BJ (cell line): Measurements from ENCODE around the gene GATB. TPM values are rescaled to one million over a fixed set of nuclear protein-coding genes. Genes with fewer than 3 reads are reported as not detected.

Experiments used
- CTCF ChIA-PET: fragments of 350-600 bp; formaldehyde crosslinking; extraction: SDS; loops from one replicate; lab custom pipeline; 2021; ENCODE audit warnings: antibody characterized with exemption, inconsistent platforms; lab: Yijun Ruan, JAX
- POLR2A ChIA-PET: fragments of 300-600 bp; sonication (Branson Sonifier 250); formaldehyde crosslinking; extraction: SDS; loops from one replicate; lab custom pipeline; 2021; ENCODE audit warnings: antibody characterized with exemption; lab: Charles Lee
- DNase-seq: peaks from one replicate; pipeline ENCODE4 v3.0.0-alpha.2; 2011; ENCODE audit warnings: low read depth
- H3K27me3 ChIP-seq: 2 replicates; pipeline ENCODE4 v1.6.0; 2011; ENCODE audit warnings: low read length; ENCODE audit not compliant: control insufficient read depth, insufficient read depth
- H3K36me3 ChIP-seq: 2 replicates; pipeline ENCODE4 v1.5.1; 2011; ENCODE audit warnings: low read length; ENCODE audit not compliant: control insufficient read depth, insufficient read depth
- H3K4me3 ChIP-seq: 2 replicates; pipeline ENCODE4 v1.5.1; 2011; ENCODE audit warnings: low read depth, mild to moderate bottlenecking, control low read depth, low read length
- CTCF ChIP-seq: IDR thresholded peaks from 2 replicates; pipeline ENCODE4 v1.5.1; 2011; ENCODE audit warnings: low read depth, mild to moderate bottlenecking, control low read depth, inconsistent platforms, low read length, moderate library complexity; ENCODE audit not compliant: insufficient read depth
- polyA plus RNA-seq: library from polyadenylated mRNA; depleted of rRNA; stranded (reverse); fragments of >200 nt; gene quantifications from 2 replicates; pipeline ENCODE4 v1.2.3, GENCODE V29; 2011

GATB gene
- polyA plus RNA-seq, 1 experiment: 20.5 TPM

DNA sequence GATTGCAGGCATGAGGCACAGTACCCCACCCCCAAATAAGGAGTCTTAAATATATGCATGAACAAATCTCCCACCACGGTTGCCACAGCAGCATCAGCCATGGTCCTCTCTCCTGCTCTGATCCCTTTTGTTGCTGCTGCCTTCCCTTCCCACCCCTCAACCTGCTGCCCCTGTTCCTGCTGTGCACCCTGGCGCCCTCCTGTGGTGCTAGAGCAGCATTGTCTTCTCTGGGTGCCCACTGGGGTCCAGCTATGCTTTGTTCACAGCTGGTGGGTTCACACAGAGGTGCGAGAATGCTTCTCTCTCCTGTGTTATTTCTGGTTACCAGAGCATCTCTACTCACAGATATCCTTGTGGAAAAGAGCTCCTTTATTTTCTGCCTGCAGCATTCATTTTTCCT, 116.2 kb downstream of the GATB start:
- no peak overlapping the region for H3K4me3 ChIP-seq
- TF ChIP-seq CTCF: peak; percentile 35; the same call in 1 of the 2 replicates
- ChIA-PET CTCF (interaction anchor here (1.3 to 1.4 kb wide), 2 partner anchors 17 to 19 kb away, joined by 3 read pairs; no protein-coding TSS in a partner anchor), POLR2A (interaction anchor here (0.5 kb wide), 1 partner anchor 417 kb away, joined by 3 read pairs; no protein-coding TSS in a partner anchor)
- no peaks in the 10 kb centered on the region for H3K27me3 ChIP-seq
- DNase-seq: no peak
- no peaks in the 10 kb centered on the region for H3K36me3 ChIP-seq

GRCh38 chr4:151643564-151643963, 117.2 kb downstream of the GATB start:
- no peak for DNase-seq
- ChIA-PET CTCF (interaction anchor here (1.3 to 1.4 kb wide), 2 partner anchors 16 to 18 kb away, joined by 3 read pairs; no protein-coding TSS in a partner anchor), POLR2A (no interaction called here)

GRCh38 chr4:151641983-151642382, 118.8 kb downstream of the GATB start:
- DNase-seq: no peak
- H3K4me3 ChIP-seq: no peak overlapping the region
- H3K27me3 ChIP-seq: no peaks in the 10 kb centered on the region
- TF ChIP-seq CTCF: no peak
- ChIA-PET POLR2A (no interaction called here), CTCF (interaction anchor here (0.7 kb wide), 1 partner anchor 104 kb away, joined by 3 read pairs; no protein-coding TSS in a partner anchor)
- H3K36me3 ChIP-seq: no peaks in the 10 kb centered on the region

More at GRCh38 chr4:151643564-151643963, 117.2 kb downstream of the GATB start:
- Histone ChIP-seq H3K36me3 (no peaks in the 10 kb centered on the region), H3K27me3 (no peaks in the 10 kb centered on the region), H3K4me3 (no peak overlapping the region)
- no peak for TF ChIP-seq CTCF

DNA sequence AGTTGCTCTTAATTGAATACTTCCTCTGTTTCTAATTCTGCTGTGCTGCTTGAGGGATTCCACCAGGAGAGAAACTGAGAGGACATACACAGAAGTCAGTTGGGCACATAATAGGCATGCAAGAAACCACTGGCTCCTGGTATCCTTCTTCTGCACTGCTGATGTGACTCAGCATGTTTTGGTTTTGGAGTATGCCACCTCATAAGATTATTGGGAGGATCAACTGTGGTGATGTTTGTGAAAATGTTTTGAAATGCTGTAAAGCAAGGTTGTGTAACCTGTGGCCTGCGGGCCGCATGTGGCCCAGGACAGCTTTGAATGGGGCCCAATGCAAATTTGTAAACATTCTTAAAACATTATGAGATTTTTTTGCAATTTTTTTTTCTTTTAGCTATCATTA, 119.6 kb downstream of the GATB start:
- H3K4me3 ChIP-seq: no peak overlapping the region
- H3K36me3 ChIP-seq: no peaks in the 10 kb centered on the region
- H3K27me3 ChIP-seq: no peaks in the 10 kb centered on the region
- peak; percentile 29 for DNase-seq
- TF ChIP-seq CTCF: no peak
- CTCF ChIA-PET: no interaction called here
- POLR2A ChIA-PET: no interaction called here

- H3K27me3 ChIP-seq: no peaks in the 10 kb centered on the region
- no peak for TF ChIP-seq CTCF
- DNase-seq: no peak
- POLR2A ChIA-PET: no interaction called here
- CTCF ChIA-PET: no interaction called here
- H3K36me3 ChIP-seq: no peaks in the 10 kb centered on the region
- no peak overlapping the region for H3K4me3 ChIP-seq
These were observed 120.4 kb downstream of the GATB start for GRCh38 chr4:151640381-151640780.
